ENCODE data around the gene SSBP3. TPM values are rescaled to one million over a fixed set of nuclear protein-coding genes. Genes with fewer than 3 reads are reported as not detected.

Gene SSBP3
- total and polyA plus RNA-seq, 5 experiments from 2014 or later, result 16.1 to 93.8 (median 19.8) TPM

- Mint-ChIP-seq H3K9me3 (no peaks in the 10 kb centered on the region), H3K27me3 (no peaks in the 10 kb centered on the region), H3K36me3 (peaks cover 0 to 64% (median 2%) of the 10 kb centered on the region in 3 donors), H3K27ac (peak overlapping the region in 2 of 10 donors; percentile 22 to 53), H3K4me1 (peaks cover 2 to 6% (median 6%) of the 10 kb centered on the region in 4 donors), H3K4me3 (no peak overlapping the region)
- POLR2A ChIA-PET, result no interaction called here
- ATAC-seq, result no peak
- DNase-seq, result no peak
Observed at GRCh38 chr1:54247863-54248515, 158.2 kb downstream of the SSBP3 start.

GRCh38 chr1:54246116-54246721, 160.0 kb downstream of the SSBP3 start:
- H3K27me3 Mint-ChIP-seq, result no peaks in the 10 kb centered on the region
- POLR2A ChIA-PET, result no interaction called here
- no peak for DNase-seq
- no peaks in the 10 kb centered on the region for H3K9me3 Mint-ChIP-seq
- no peak overlapping the region for H3K4me3 Mint-ChIP-seq
- H3K36me3 Mint-ChIP-seq, result peaks cover 0 to 60% (median 2%) of the 10 kb centered on the region in 3 donors
- no peak for ATAC-seq
- peaks cover 0 to 5% (median 1%) of the 10 kb centered on the region in 4 donors for H3K4me1 Mint-ChIP-seq
- H3K27ac Mint-ChIP-seq, result peak overlapping the region in 5 of 10 donors; percentile 21 to 69 (median 40)

- Mint-ChIP-seq H3K4me3 (no peak overlapping the region), H3K36me3 (peaks cover 0 to 54% (median 2%) of the 10 kb centered on the region in 3 donors), H3K27me3 (no peaks in the 10 kb centered on the region), H3K4me1 (peaks cover 0 to 5% (median 1%) of the 10 kb centered on the region in 4 donors), H3K27ac (peak overlapping the region in 2 of 10 donors; percentile 48 to 69), H3K9me3 (no peaks in the 10 kb centered on the region)
- ATAC-seq, result no peak
- DNase-seq, result no peak
- POLR2A ChIA-PET, result no interaction called here
Observed at GRCh38 chr1:54245501-54245900, 160.7 kb downstream of the SSBP3 start.

GRCh38 chr1:54244655-54245054, 161.5 kb downstream of the SSBP3 start:
- Mint-ChIP-seq H3K4me3 (no peak overlapping the region), H3K27ac (peak overlapping the region in 3 of 10 donors; percentile 51 to 75 (median 73)), H3K36me3 (peaks cover 0 to 52% (median 2%) of the 10 kb centered on the region in 3 donors), H3K27me3 (no peaks in the 10 kb centered on the region), H3K9me3 (no peaks in the 10 kb centered on the region), H3K4me1 (peaks cover 0 to 5% (median 1%) of the 10 kb centered on the region in 4 donors)
- no peak for ATAC-seq
- POLR2A ChIA-PET, result interaction anchor here (0.6 to 0.7 kb wide), 2 partner anchors 27 to 80 kb away, joined by 3 read pairs; no protein-coding TSS in a partner anchor
- DNase-seq, result no peak

- DNase-seq (no peak), ATAC-seq (no peak)
- Mint-ChIP-seq H3K4me3 (no peak overlapping the region), H3K27ac (peak overlapping the region in 4 of 10 donors; percentile 44 to 85 (median 76)), H3K36me3 (peaks cover 0 to 58% (median 4%) of the 10 kb centered on the region in 3 donors), H3K27me3 (no peaks in the 10 kb centered on the region), H3K9me3 (no peaks in the 10 kb centered on the region), H3K4me1 (peaks cover 0 to 3% (median under 1%) of the 10 kb centered on the region in 4 donors)
- POLR2A ChIA-PET, result no interaction called here
Observed at GRCh38 chr1:54243022-54243421, 163.2 kb downstream of the SSBP3 start.

GRCh38 chr1:54241364-54241763, 164.8 kb downstream of the SSBP3 start:
- no peaks in the 10 kb centered on the region for H3K27me3 Mint-ChIP-seq
- H3K36me3 Mint-ChIP-seq, result peaks cover 0 to 63% (median 12%) of the 10 kb centered on the region in 3 donors
- peak overlapping the region in 2 of 10 donors; percentile 29 to 67 for H3K27ac Mint-ChIP-seq

GRCh38 chr1:54240741-54241335, 165.4 kb downstream of the SSBP3 start:
- no peak overlapping the region for H3K4me3 Mint-ChIP-seq
- no peaks in the 10 kb centered on the region for H3K27me3 Mint-ChIP-seq
- H3K9me3 Mint-ChIP-seq, result no peaks in the 10 kb centered on the region
- DNase-seq (no peak), ATAC-seq (no peak)
- POLR2A ChIA-PET, result no interaction called here
- H3K27ac Mint-ChIP-seq, result peak overlapping the region in 1 of 10 donors; percentile 67
- H3K4me1 Mint-ChIP-seq, result peaks cover 0 to 7% (median under 1%) of the 10 kb centered on the region in 4 donors
- H3K36me3 Mint-ChIP-seq, result peaks cover 0 to 61% (median 12%) of the 10 kb centered on the region in 3 donors

More at GRCh38 chr1:54241364-54241763, 164.8 kb downstream of the SSBP3 start:
- peaks cover 0 to 7% (median under 1%) of the 10 kb centered on the region in 4 donors for H3K4me1 Mint-ChIP-seq
- no peak for DNase-seq
- H3K4me3 Mint-ChIP-seq, result no peak overlapping the region
- POLR2A ChIA-PET, result no interaction called here
- ATAC-seq, result no peak
- H3K9me3 Mint-ChIP-seq, result no peaks in the 10 kb centered on the region

- no peak overlapping the region for H3K4me3 Mint-ChIP-seq
- ATAC-seq, result no peak
- H3K9me3 Mint-ChIP-seq, result no peaks in the 10 kb centered on the region
- no peaks in the 10 kb centered on the region for H3K27me3 Mint-ChIP-seq
- POLR2A ChIA-PET, result interaction anchor here (0.6 kb wide), 1 partner anchor 166 kb away, joined by 3 read pairs; the partner anchor contains the start of gene SSBP3
- H3K27ac Mint-ChIP-seq, result peak overlapping the region in 3 of 10 donors; percentile 36 to 61 (median 44)
- peaks cover 0 to 55% (median 16%) of the 10 kb centered on the region in 3 donors for H3K36me3 Mint-ChIP-seq
- peaks cover 0 to 8% (median 5%) of the 10 kb centered on the region in 4 donors for H3K4me1 Mint-ChIP-seq
- no peak for DNase-seq
Observed at GRCh38 chr1:54239631-54240031, 166.6 kb downstream of the SSBP3 start.

- POLR2A ChIA-PET, result no interaction called here
- H3K36me3 Mint-ChIP-seq, result peaks cover 0 to 58% (median 17%) of the 10 kb centered on the region in 3 donors
- DNase-seq, result no peak
- H3K4me3 Mint-ChIP-seq, result no peak overlapping the region
- H3K4me1 Mint-ChIP-seq, result peaks cover 0 to 8% (median 5%) of the 10 kb centered on the region in 4 donors
- no peaks in the 10 kb centered on the region for H3K27me3 Mint-ChIP-seq
- peak overlapping the region in 2 of 10 donors; percentile 74 to 90 for H3K27ac Mint-ChIP-seq
- no peaks in the 10 kb centered on the region for H3K9me3 Mint-ChIP-seq
- ATAC-seq, result no peak
Observed at GRCh38 chr1:54239035-54239383, 167.2 kb downstream of the SSBP3 start.

- DNase-seq (peak in 1 of 10 donors; percentile 56), ATAC-seq (no peak)
- Mint-ChIP-seq H3K4me1 (peaks cover 0 to 8% (median 5%) of the 10 kb centered on the region in 4 donors), H3K27ac (peak overlapping the region in 3 of 10 donors; percentile 28 to 90 (median 74)), H3K9me3 (no peaks in the 10 kb centered on the region), H3K4me3 (no peak overlapping the region), H3K36me3 (peaks cover 0 to 53% (median 17%) of the 10 kb centered on the region in 3 donors), H3K27me3 (no peaks in the 10 kb centered on the region)
- POLR2A ChIA-PET, result no interaction called here
Observed at GRCh38 chr1:54238353-54239034, 167.7 kb downstream of the SSBP3 start.

- Mint-ChIP-seq H3K27ac (peak overlapping the region in 2 of 10 donors; percentile 51 to 54), H3K4me1 (peaks cover 0 to 8% (median 4%) of the 10 kb centered on the region in 4 donors), H3K9me3 (no peaks in the 10 kb centered on the region), H3K27me3 (no peaks in the 10 kb centered on the region), H3K36me3 (peaks cover 0 to 46% (median 17%) of the 10 kb centered on the region in 3 donors), H3K4me3 (no peak overlapping the region)
- POLR2A ChIA-PET, result no interaction called here
- ATAC-seq (no peak), DNase-seq (peak in 1 of 10 donors; percentile 34)
Observed at GRCh38 chr1:54237586-54237985, 168.6 kb downstream of the SSBP3 start.

- Mint-ChIP-seq H3K4me1 (peaks cover 6 to 20% (median 11%) of the 10 kb centered on the region in 4 donors), H3K4me3 (no peak overlapping the region), H3K9me3 (no peaks in the 10 kb centered on the region), H3K36me3 (peaks cover 0 to 34% (median 17%) of the 10 kb centered on the region in 3 donors), H3K27me3 (no peaks in the 10 kb centered on the region), H3K27ac (no peak overlapping the region)
- no peak for DNase-seq
- ATAC-seq, result no peak
- POLR2A ChIA-PET, result no interaction called here
Observed at GRCh38 chr1:54234284-54234683, 171.9 kb downstream of the SSBP3 start.

Data from naive thymus-derived CD8-positive, alpha-beta T cell (primary cell).